Gastroesophageal sphincter (tissue), 4 donors: ENCODE results near the gene CNTNAP5. TPM values are rescaled to one million over a fixed set of nuclear protein-coding genes. Genes with fewer than 3 reads are reported as not detected.

Experiments
- ATAC-seq: fragments of 150-250 bp; one replicate; pipeline ENCODE4 v1.9.1; 2016; ENCODE audit warnings: mild to moderate bottlenecking, moderate library complexity
- H3K27ac ChIP-seq, 4 donors: fragments of 200-600 bp; sonication (generic) in 3 of 4; 1 replicate in 3 of 4; 2 replicates in 1 of 4; pipeline ENCODE4 v1.5.1; 2016 to 2019
- H3K27me3 ChIP-seq: fragments of 200-600 bp; sonication (generic); one replicate; pipeline ENCODE4 v1.5.1; 2019
- H3K36me3 ChIP-seq, 2 donors: fragments of 200-600 bp; sonication (generic); one replicate each; pipeline ENCODE4 v1.5.1; 2019; ENCODE audit warnings: control low read depth in 1 of 2
- H3K4me1 ChIP-seq, 3 donors: fragments of 200-600 bp; sonication (generic); 1 replicate in 2 of 3; 2 replicates in 1 of 3; pipeline ENCODE4 v1.5.1; 2016 to 2019; ENCODE audit warnings: control low read depth in 2 of 3
- H3K4me3 ChIP-seq, 2 donors: fragments of 200-600 bp; sonication (generic); one replicate each; pipeline ENCODE4 v1.5.1; 2019; ENCODE audit warnings: mild to moderate bottlenecking in 1 of 2, moderate library complexity in 1 of 2
- H3K9me3 ChIP-seq, 3 donors: fragments of 200-600 bp; sonication (generic); one replicate each; pipeline ENCODE4 v1.5.1; 2017 to 2019; ENCODE audit warnings: control low read depth in 2 of 3
- EP300 ChIP-seq: sonication (generic); formaldehyde crosslinking; IDR thresholded peaks from one replicate; pipeline ENCODE4 v1.6.1; 2017; ENCODE audit warnings: antibody characterized with exemption, mild to moderate bottlenecking
- POLR2A ChIP-seq, 2 donors: fragments of 450-650 bp; IDR thresholded peaks; one replicate each; pipeline ENCODE4 v1.6.1; 2017; ENCODE audit warnings: antibody characterized with exemption in 2 of 2, mild to moderate bottlenecking in 2 of 2, moderate library complexity in 1 of 2
- POLR2AphosphoS5 ChIP-seq: sonication (generic); formaldehyde crosslinking; IDR thresholded peaks from one replicate; pipeline ENCODE4 v1.6.1; 2017; ENCODE audit warnings: antibody characterized with exemption
- WGBS, 2 donors: methylation state at CpG; one replicate each; pipeline ENCODE4 v1.1.5; 2018; ENCODE audit warnings: low coverage in 1 of 2; 5-methylcytosine and 5-hydroxymethylcytosine counted together
- total RNA-seq, 4 donors: library from RNA; depleted of rRNA; stranded (reverse); fragments of >200 nt; gene quantifications; one replicate each; pipeline ENCODE4 v1.1.0, GENCODE V29; 2016
- TF ChIP-seq, protein P1 (sequence below), 4 experiments: fragments of 200-600 bp in 2 of 4; fragments of 450-650 bp in 2 of 4; sonication (generic) in 1 of 4; IDR thresholded peaks; one replicate each; pipeline ENCODE4 v1.5.1; 2017 to 2019; ENCODE audit warnings: antibody characterized with exemption in 4 of 4, mild to moderate bottlenecking in 2 of 4, moderate library complexity in 2 of 4

CNTNAP5 gene
- total RNA-seq, 4 donors from 2014 or later = 3.2 TPM; not detected in 3

DNA sequence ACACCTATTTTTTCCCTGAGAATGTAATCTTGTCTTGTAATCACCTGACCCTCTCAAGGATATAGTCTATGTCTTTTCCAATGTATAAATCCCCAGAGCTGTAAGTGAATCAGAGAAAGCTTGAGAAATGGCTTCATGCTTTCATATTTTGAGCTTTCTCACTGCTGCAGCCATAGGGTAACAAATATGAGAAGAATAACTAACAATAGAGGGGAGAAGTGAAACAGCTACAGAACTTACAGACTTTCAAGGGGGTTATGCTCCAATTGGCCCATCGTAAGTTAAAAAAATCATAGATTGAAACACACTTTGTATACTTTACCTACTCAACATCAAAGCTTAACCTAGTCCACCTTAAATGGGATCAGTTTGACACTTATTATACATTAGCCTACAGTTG, 111.0 kb downstream of the CNTNAP5 start:
- no peaks in the 10 kb centered on the region for H3K27me3 ChIP-seq
- H3K4me1 ChIP-seq = no peaks in the 10 kb centered on the region
- H3K4me3 ChIP-seq = no peak overlapping the region
- no peak for ATAC-seq
- H3K9me3 ChIP-seq = no peaks in the 10 kb centered on the region
- no peak for TF ChIP-seq POLR2A (IDR thresholded peaks at IDR 0.05)
- no peak for TF ChIP-seq POLR2AphosphoS5
- TF ChIP-seq, protein P1, sequence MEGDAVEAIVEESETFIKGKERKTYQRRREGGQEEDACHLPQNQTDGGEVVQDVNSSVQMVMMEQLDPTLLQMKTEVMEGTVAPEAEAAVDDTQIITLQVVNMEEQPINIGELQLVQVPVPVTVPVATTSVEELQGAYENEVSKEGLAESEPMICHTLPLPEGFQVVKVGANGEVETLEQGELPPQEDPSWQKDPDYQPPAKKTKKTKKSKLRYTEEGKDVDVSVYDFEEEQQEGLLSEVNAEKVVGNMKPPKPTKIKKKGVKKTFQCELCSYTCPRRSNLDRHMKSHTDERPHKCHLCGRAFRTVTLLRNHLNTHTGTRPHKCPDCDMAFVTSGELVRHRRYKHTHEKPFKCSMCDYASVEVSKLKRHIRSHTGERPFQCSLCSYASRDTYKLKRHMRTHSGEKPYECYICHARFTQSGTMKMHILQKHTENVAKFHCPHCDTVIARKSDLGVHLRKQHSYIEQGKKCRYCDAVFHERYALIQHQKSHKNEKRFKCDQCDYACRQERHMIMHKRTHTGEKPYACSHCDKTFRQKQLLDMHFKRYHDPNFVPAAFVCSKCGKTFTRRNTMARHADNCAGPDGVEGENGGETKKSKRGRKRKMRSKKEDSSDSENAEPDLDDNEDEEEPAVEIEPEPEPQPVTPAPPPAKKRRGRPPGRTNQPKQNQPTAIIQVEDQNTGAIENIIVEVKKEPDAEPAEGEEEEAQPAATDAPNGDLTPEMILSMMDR (IDR thresholded peaks at IDR 0.05) = no peak
- TF ChIP-seq EP300 = no peak
- WGBS, 2 donors = 78 to 88% methylated on average over 1 of the region's 1 CpG
- H3K27ac ChIP-seq = no peak overlapping the region
- H3K36me3 ChIP-seq = no peaks in the 10 kb centered on the region

DNA sequence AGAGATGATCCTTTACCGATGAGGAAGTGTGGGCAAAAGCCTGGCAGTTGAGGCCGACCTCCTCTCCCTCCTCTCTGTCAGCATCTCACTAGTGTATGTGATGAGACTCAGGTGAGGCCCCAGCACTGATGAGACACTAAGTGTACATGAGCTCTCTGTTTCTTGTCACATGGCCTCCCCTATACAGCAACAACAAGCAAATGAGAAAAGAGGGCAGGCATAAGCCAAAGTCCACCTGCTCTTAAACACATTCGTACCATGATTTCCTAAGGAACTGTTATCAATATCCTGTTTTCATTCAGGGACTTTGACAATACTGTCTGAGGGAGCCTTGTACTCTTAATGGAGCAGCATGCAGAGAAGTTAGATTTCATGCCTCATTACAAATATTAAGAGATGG, 113.0 kb downstream of the CNTNAP5 start:
- no peak for TF ChIP-seq POLR2AphosphoS5
- TF ChIP-seq EP300 = no peak
- TF ChIP-seq, protein P1 (IDR thresholded peaks at IDR 0.05) = no peak
- no peak for TF ChIP-seq POLR2A (IDR thresholded peaks at IDR 0.05)
- Histone ChIP-seq H3K27ac (no peak overlapping the region), H3K27me3 (no peaks in the 10 kb centered on the region), H3K4me1 (no peaks in the 10 kb centered on the region), H3K9me3 (no peaks in the 10 kb centered on the region), H3K36me3 (no peaks in the 10 kb centered on the region), H3K4me3 (no peak overlapping the region)
- no peak for ATAC-seq
- whole genome bisulfite sequencing, 2 donors = 88 to 91% methylated on average over 3 of the region's 3 CpGs

DNA sequence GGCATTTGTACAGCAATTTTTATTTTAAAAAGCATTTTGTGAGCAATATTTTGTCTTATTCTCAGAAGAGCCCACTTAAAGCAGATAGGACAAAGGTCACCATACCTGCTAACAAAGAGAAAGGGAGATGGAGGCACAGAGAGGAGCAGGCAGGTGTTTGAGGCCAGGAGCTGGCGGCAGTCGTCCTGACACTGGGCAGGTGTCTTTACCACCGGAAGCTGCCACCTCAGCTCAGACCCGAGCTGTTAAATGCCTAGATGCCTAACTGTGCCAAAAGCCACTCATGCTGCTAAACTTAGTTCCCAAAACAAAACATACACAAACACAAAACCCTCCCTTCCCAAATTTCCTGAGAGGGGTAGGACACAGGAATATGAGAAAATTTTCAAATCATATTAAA, 120.9 kb downstream of the CNTNAP5 start:
- Histone ChIP-seq H3K27ac (no peak overlapping the region), H3K9me3 (no peaks in the 10 kb centered on the region), H3K27me3 (no peaks in the 10 kb centered on the region), H3K4me3 (no peak overlapping the region), H3K36me3 (no peaks in the 10 kb centered on the region), H3K4me1 (no peaks in the 10 kb centered on the region)
- ATAC-seq = no peak
- 55 to 66% methylated on average over 2 to 4 of the region's 4 CpGs for WGBS, 2 donors
- TF ChIP-seq POLR2A (IDR thresholded peaks at IDR 0.05) (no peak), POLR2AphosphoS5 (no peak), EP300 (no peak)
- TF ChIP-seq, protein P1 (IDR thresholded peaks at IDR 0.05) = no peak

DNA sequence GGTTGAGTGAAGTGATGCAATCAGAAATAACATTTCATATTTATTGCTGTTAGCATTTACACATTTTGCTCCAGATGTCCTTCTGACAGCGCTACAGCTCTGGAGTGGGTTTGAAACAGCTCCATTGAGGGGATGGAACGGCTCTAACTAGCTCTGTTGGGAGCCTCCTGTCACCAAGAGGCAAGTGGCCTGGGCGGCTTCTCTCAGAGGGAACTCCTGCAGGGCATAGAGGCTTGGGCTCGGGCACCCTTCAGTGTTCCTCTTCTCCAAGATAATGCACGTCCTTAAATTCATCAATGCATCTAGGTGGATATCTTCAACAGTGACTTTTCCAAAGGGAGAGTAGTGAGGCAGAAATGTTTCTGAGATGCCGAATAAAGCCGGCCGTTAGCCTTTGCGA, 122.5 kb downstream of the CNTNAP5 start:
- Histone ChIP-seq H3K27ac (no peak overlapping the region), H3K4me1 (no peaks in the 10 kb centered on the region), H3K36me3 (no peaks in the 10 kb centered on the region), H3K27me3 (no peaks in the 10 kb centered on the region), H3K4me3 (no peak overlapping the region), H3K9me3 (no peaks in the 10 kb centered on the region)
- TF ChIP-seq POLR2A (IDR thresholded peaks at IDR 0.05) (no peak), EP300 (no peak), POLR2AphosphoS5 (no peak)
- TF ChIP-seq, protein P1 (IDR thresholded peaks at IDR 0.05) = no peak
- WGBS, 2 donors = 89 to 100% methylated on average over 4 to 9 of the region's 9 CpGs
- ATAC-seq = no peak

DNA sequence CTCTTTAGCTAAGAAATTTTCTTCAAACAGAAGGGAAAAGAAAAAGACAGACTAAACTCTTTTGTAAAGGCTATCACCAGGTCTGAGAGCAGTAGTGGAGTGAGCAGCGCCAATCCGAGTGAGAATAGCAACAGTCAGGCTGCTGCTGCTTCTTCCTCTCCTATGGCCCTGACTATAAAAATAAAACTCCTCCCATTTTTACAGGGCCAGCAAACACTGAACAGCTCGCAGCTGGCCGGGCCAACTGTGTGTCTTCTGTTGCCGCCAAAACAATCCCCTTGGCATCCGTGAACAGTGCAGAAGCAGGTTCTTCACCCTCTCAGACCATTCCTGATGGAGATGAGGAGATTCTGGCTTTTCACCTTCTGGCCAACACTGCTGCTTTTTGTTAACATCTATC, 124.5 kb downstream of the CNTNAP5 start:
- H3K4me3 ChIP-seq = no peak overlapping the region
- TF ChIP-seq EP300 = no peak
- H3K36me3 ChIP-seq = no peaks in the 10 kb centered on the region
- H3K4me1 ChIP-seq = no peaks in the 10 kb centered on the region
- no peak for ATAC-seq
- H3K27me3 ChIP-seq = no peaks in the 10 kb centered on the region
- no peaks in the 10 kb centered on the region for H3K9me3 ChIP-seq
- 37 to 41% methylated on average over 5 of the region's 6 CpGs for WGBS, 2 donors
- H3K27ac ChIP-seq = no peak overlapping the region
